Measurements from ENCODE around the gene PPP1R13B.

Gene PPP1R13B

GRCh38 chr14:103879570-103880347, 32.4 kb upstream of the PPP1R13B start:
- DNase-seq: no peak

GRCh38 chr14:103879118-103879569, 31.8 kb upstream of the PPP1R13B start:
- no peak for DNase-seq

DNA sequence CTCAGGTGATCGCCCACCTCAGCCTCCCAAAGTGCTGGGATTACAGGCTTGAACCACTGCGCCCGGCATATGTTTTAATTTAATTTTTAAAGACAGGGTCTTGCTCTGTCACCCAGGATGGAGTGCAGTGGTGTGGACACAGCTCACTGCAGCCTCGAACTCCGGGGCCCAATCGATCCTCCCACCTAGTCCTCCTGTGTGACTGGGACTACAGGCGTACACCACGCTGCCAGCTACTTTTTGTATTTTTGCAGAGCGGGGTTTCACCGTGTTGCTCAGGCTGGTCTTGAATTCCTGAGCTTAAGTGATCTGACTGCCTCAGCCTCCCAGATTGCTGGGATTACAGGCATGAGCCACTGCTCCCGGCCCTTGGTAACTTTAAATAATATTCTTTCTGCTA, 30.8 kb upstream of the PPP1R13B start:
- DNase-seq: no peak

GRCh38 chr14:103875010-103875409, 27.6 kb upstream of the PPP1R13B start:
- DNase-seq: no peak

- DNase-seq: no peak
These were observed 25.2 kb upstream of the PPP1R13B start for GRCh38 chr14:103872481-103873113.

DNA sequence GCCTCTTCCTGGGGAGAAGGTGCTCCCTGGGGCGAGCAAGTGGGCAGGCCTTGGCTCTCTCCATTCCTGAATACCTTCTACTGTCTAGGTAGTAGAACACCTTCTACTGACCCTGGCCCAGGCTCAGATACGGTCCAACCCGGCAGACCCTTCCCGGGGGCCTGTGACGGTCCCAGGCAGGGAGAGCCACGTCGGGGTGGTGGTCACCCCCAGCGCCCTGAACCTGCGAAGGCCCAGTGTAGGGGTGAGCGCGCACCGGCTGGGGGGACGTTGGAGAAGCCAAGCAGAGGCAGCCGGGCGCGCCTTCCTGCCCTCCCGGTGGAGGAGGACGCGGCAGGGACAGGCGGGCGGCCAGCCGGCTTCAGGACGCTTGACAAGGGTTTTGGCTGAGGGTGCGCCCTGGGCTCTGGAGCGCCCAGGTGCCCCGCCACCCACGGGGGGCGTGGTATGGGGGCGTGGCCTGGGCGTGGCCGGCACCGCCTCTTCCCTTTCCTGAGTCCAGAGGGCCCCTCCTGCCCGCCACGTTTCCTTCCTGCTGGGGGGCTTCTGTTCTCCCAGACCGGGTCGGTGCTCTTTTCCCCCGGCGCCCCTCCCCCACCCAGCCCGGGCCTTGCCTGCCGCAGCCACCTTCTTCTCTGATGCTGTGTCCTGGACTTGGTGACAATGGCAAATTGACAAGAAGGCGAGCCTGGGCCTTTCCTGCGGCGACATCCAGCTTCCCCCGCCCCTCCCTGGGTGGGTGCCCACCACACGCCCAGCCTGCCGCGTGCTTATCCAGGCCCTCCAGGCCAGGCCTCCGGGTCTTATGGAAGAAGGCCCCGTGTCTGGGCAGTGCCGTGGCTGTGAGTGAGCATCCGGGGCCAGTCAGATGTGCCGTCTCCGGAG, 24.5 kb upstream of the PPP1R13B start:
- no peak for DNase-seq

- no peak for DNase-seq
These were observed 23.7 kb upstream of the PPP1R13B start for GRCh38 chr14:103870891-103871595.

DNA sequence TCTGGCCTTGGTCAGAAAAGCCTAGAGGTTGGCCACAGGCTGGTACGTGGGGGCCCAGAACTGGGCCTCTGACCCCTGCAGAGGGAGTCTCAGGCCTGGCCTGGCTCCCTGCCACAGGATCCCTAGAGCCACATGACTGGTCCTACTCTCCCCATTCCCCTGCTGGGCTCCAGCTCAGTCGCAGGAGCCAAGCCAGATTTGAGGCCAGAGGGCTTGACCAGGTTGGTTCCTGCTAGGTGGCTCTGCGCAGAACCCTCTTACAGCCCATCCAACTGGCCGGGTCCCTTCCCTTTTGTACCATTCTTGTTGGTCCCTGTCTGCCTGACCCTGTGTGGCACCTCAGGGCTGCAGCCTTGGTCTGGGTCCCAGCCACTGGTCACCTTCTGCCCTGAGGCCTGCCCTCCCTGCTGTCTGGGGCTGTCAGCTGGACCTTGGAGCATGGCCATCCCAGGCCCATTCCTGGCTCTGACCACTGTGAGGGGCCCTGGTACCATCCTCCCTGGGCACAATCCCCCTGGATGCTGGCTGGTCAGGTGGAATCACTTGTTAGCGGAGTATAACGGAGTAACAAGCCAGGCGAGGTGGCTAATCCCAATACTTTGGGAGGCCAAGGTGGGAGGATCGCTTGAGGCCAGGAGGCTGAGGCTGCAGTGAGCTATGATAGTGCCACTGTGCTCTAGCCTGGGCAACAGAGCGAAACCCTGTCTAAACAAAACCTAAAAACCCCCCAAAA, 22.9 kb upstream of the PPP1R13B start:
- DNase-seq: no peak

- no peak for DNase-seq
These were observed 22.2 kb upstream of the PPP1R13B start for GRCh38 chr14:103869406-103870143.

DNA sequence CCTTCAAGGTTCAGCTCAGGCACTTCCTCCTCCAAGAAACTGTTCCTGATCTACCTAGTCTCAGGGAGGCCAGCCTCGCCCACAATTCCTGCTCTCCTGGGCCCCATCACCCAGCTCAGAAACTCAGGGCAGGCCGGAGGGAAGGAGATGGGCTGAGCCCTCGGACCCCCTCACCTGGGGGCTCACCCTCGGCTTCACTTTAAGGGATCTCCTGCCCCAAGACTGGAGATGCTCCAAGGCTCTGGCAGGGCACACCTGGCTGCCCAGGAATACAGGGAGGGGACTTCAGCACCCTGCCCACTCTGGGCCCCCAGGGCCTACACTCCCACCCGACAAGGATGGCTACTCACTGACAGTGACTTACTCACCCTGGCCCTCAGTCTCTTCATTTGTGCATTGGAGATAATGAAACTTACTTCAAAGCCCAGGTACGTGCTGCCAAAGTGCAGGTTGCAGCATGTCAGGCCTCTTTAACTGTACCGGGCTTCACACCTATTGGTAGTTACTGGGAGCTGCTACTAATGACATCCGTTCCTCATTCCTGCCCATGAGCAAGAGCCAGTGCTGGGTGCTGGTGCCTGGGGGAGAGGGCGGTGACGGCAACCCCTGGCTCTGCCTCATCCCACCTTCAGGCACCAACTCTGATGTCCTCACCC, 21.0 kb upstream of the PPP1R13B start:
- no peak for DNase-seq

GRCh38 chr14:103867523-103867953, 20.2 kb upstream of the PPP1R13B start:
- DNase-seq: peak; percentile 71

DNA sequence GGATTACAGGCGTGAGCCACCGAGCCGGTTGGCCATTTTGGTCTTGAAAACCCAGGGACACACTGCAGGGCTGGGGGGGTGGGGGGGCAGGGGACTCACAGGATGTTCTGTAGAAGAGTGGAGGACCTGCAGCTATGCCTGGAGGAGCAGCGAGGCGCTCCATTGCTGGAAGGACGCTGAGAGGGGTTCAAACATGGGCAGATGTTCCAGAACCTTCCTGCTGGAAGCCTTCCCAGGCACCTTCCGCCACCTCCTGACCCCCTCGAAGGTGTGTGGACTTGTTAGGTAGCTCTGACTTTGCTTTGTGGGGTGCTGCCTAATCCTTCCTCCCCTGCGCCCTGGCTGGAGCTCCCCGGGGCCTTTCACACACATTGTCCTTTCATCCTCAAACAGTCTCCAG, 19.6 kb upstream of the PPP1R13B start:
- DNase-seq: no peak

- DNase-seq: no peak
These were observed 15.9 kb upstream of the PPP1R13B start for GRCh38 chr14:103863245-103863644.

GRCh38 chr14:103862393-103862782, 15.0 kb upstream of the PPP1R13B start:
- DNase-seq: no peak

- no peak for DNase-seq
These were observed 14.3 kb upstream of the PPP1R13B start for GRCh38 chr14:103861413-103862392.

GRCh38 chr14:103859416-103860202, 12.2 kb upstream of the PPP1R13B start:
- no peak for DNase-seq

DNA sequence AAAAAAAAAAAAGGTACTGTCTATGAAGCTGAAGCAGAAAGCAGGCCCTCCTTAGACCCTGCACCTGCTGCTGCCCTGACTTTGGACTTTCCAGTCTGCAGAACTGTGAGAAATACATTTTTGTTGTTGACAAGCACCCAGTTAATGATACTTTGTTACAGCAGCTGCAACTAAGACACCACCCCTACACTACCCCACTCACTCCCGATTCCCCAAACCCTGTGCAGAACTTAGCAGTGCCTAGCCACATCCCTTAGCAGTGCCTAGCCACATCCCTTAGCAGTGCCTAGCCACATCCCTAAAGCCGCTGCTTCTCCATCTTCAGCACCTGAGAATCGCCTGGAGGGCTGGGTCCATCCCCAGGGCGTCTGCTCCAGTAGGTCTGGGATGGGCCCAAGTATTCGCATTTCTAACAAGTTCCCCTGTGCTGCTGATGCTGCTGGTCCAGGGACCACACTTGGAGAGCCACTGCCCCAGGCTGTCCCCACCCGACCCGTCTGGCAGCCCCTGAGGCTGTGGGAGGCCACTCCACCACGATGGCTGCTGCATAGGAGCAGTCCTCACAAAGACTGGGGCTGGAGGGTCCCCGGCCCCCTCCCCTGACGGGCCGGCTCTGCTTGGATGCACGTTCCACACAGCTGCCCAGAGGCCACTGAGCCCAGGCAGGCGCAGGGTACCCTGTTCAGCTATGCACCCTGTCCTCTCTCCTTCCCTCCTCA, 10.8 kb upstream of the PPP1R13B start:
- no peak for DNase-seq

- no peak for DNase-seq
These were observed 9.9 kb upstream of the PPP1R13B start for GRCh38 chr14:103857256-103857655.
